ENCODE results near the gene PPM1J.
"Not testable (repeated sequence)": the region's sequence is repeated elsewhere in the genome, so short reads cannot be mapped to it uniquely, and the experiment has no call there.

PPM1J gene

DNA sequence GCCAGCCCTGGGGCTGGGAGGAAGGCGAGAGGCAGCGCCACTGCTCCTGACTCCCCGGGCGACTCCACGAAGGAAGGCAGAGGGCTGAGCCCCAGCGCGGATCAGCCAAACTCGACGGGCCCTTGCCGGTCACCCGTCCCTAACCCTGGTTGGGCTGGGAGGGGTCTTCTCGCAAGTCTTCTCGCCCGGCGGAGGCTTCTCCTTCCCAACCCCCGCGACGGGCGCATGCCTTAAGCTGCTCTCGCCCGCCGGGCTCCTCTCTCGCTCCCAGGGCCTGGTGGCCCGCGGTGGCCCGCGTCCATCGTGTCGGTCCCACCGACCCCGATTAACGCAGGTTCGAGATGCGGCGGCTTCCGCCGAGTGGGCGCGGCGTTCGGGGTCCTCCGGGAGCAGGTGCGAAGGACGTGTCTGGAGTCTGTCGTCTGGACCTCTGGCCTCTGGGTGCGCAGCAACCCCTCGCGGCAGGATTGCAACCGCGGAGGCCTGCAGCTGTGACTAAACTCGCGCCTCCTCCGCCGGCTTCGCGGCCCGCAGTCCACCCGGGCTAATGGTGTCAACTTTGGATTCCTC is 29.0 kb upstream of the PPM1J start:
- H3K36me3 ChIP-seq (ENCODE audit: insufficient read depth, insufficient read length, low read length), result no peaks in the 10 kb centered on the region
- H3K9ac ChIP-seq (ENCODE audit: insufficient read length, low read depth), result peak overlapping the region; percentile 89
- no peaks in the 10 kb centered on the region for H3K9me3 ChIP-seq (ENCODE audit: insufficient read depth, low read length)
- DNase-seq (ENCODE audit: low read depth, low spot score), result no peak
- TF ChIP-seq SUZ12 (IDR thresholded peaks at IDR 0.05; ENCODE audit: extremely low read depth, insufficient read depth, insufficient read length) (peak; percentile 67), ZNF274 (IDR thresholded peaks at IDR 0.05; ENCODE audit: low read depth, low read length) (no peak)
- peaks cover 58% of the 10 kb centered on the region for H3K27me3 ChIP-seq (ENCODE audit: insufficient read depth, insufficient read length)
- peak overlapping the region; percentile 65 for H3K4me3 ChIP-seq (ENCODE audit: insufficient read length, low read depth)
- H3K4me1 ChIP-seq (ENCODE audit: insufficient read depth, insufficient read length), result no peaks in the 10 kb centered on the region

DNA sequence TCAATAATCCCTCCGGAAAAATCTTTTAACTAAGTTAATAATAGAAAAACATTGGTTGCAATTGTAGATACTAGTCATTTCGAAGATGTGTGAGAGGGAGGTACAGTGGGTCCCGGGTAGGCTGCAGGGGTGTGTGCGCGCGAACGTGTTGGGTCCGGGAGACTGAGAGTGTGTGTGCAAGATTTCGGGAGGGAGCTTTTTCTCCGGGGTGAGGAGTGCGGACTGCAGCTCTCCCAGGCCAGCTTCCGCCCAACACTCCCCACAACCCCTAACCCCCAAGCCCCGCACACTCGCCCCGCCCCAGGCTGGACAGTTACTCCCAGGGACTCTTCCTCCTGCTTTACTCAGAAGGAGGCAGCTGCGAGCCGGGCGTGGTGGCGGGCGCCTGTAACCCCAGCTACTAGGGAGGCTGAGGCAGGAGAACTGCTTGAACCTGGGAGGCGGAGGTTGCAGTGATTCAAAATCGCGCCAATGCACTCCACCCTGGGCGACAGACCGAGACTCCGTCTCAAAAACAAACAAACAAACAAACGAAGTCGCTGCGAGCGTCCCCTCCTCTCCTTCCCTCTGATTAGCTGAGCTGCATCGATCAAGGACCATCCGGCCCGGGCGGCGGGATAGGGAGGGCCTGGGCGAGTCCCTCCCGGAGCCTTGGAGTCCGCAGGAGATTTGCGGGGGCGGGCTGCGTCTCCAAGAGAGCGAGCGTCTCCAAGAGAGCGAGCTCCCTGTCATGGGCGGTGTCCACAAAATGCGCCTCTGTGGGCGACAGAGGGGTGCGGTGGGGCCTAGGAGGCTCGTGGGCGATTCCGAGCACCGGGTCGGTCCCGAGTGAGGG is 28.3 kb upstream of the PPM1J start:
- Histone ChIP-seq H3K4me3 (ENCODE audit: insufficient read length, low read depth) (peak overlapping the region; percentile 65), H3K27me3 (ENCODE audit: insufficient read depth, insufficient read length) (peaks cover 58% of the 10 kb centered on the region), H3K4me1 (ENCODE audit: insufficient read depth, insufficient read length) (no peaks in the 10 kb centered on the region), H3K9ac (ENCODE audit: insufficient read length, low read depth) (peak overlapping the region; percentile 89), H3K36me3 (ENCODE audit: insufficient read depth, insufficient read length, low read length) (no peaks in the 10 kb centered on the region), H3K9me3 (ENCODE audit: insufficient read depth, low read length) (no peaks in the 10 kb centered on the region)
- DNase-seq (ENCODE audit: low read depth, low spot score), result no peak
- TF ChIP-seq ZNF274 (IDR thresholded peaks at IDR 0.05; ENCODE audit: low read depth, low read length), result no peak
- TF ChIP-seq SUZ12 (IDR thresholded peaks at IDR 0.05; ENCODE audit: extremely low read depth, insufficient read depth, insufficient read length), result no peak
- TF ChIP-seq YY1 (IDR thresholded peaks at IDR 0.05; ENCODE audit: insufficient read depth, insufficient read length), result no peak

DNA sequence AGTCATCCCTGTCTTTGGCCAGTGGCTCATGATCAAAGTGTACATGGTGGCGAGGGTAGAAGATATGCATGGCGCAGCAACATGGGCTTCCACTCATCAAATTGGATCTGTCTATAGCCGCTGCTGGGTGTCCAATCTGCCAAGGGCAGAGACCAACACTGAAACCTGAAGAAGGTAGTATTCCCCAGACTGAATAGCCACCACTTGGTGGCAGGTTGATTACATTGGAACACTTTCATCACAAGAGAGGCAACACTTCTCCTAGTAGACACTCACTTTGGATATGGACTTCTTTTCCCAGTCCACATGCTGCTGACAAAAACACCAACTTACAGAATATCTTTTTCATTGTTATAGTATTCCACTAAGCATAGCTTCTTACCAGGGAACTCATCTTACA is 22.4 kb upstream of the PPM1J start:
- peaks cover 37% of the 10 kb centered on the region for H3K27me3 ChIP-seq (ENCODE audit: insufficient read depth, insufficient read length)
- TF ChIP-seq SUZ12 (IDR thresholded peaks at IDR 0.05; ENCODE audit: extremely low read depth, insufficient read depth, insufficient read length), result no peak
- no peak for TF ChIP-seq YY1 (IDR thresholded peaks at IDR 0.05; ENCODE audit: insufficient read depth, insufficient read length)
- TF ChIP-seq ZNF274 (IDR thresholded peaks at IDR 0.05; ENCODE audit: low read depth, low read length), result no peak
- DNase-seq (ENCODE audit: low read depth, low spot score), result no peak

DNA sequence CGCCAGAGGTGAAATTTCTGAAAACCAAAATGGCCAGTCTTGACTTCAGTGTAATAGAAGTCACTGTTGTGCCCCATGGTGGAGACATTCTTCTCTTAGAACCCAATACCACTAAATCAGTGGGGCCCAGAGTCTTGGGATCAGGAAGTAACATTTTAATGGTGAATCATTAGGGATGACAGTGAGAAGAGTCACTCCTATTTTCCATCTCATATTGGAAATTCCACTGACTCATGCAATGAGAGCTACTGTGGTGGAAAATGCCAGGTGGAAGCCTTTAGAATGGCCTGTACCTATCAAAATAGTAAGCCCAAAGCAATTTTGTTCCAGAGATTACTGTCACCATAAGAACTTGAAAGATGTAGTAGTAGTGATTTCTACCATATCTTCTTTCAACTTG is 20.6 kb upstream of the PPM1J start:
- Histone ChIP-seq H3K36me3 (ENCODE audit: insufficient read depth, insufficient read length, low read length) (no peaks in the 10 kb centered on the region), H3K9me3 (ENCODE audit: insufficient read depth, low read length) (no peaks in the 10 kb centered on the region), H3K9ac (ENCODE audit: insufficient read length, low read depth) (no peak overlapping the region), H3K4me3 (ENCODE audit: insufficient read length, low read depth) (no peak overlapping the region), H3K27me3 (ENCODE audit: insufficient read depth, insufficient read length) (peaks cover 20% of the 10 kb centered on the region), H3K4me1 (ENCODE audit: insufficient read depth, insufficient read length) (no peaks in the 10 kb centered on the region)
- no peak for TF ChIP-seq SUZ12 (IDR thresholded peaks at IDR 0.05; ENCODE audit: extremely low read depth, insufficient read depth, insufficient read length)
- no peak for TF ChIP-seq YY1 (IDR thresholded peaks at IDR 0.05; ENCODE audit: insufficient read depth, insufficient read length)
- no peak for TF ChIP-seq ZNF274 (IDR thresholded peaks at IDR 0.05; ENCODE audit: low read depth, low read length)
- DNase-seq (ENCODE audit: low read depth, low spot score), result no peak

More for the DNA sequence above, 22.4 kb upstream of the PPM1J start:
- H3K4me3 ChIP-seq (ENCODE audit: insufficient read length, low read depth), result no peak overlapping the region
- no peak overlapping the region for H3K9ac ChIP-seq (ENCODE audit: insufficient read length, low read depth)
- H3K9me3 ChIP-seq (ENCODE audit: insufficient read depth, low read length), result no peaks in the 10 kb centered on the region
- H3K4me1 ChIP-seq (ENCODE audit: insufficient read depth, insufficient read length), result no peaks in the 10 kb centered on the region
- no peaks in the 10 kb centered on the region for H3K36me3 ChIP-seq (ENCODE audit: insufficient read depth, insufficient read length, low read length)

DNA sequence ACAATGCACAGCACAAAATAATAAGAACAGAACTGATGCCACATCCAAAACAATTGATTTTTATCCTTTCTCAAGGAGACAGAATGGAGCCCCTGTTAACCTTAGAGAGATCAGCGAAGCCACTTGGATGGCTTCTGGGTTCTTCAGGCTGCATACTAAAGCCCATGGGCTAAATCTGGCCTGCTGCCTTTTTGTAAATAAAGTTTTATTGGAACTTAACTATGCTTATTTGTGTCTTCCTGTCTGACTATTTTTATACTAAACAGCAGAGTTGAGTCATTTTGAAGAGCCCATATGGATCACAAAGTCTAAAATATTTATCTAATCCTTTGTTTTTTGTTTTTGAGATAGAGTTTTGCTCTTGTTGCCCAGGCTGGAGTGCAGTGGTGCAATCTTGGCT is 16.3 kb upstream of the PPM1J start:
- Histone ChIP-seq H3K9ac (ENCODE audit: insufficient read length, low read depth) (no peak overlapping the region), H3K4me1 (ENCODE audit: insufficient read depth, insufficient read length) (peaks cover 3% of the 10 kb centered on the region), H3K27me3 (ENCODE audit: insufficient read depth, insufficient read length) (peaks cover 16% of the 10 kb centered on the region), H3K36me3 (ENCODE audit: insufficient read depth, insufficient read length, low read length) (no peaks in the 10 kb centered on the region), H3K9me3 (ENCODE audit: insufficient read depth, low read length) (peaks cover 6% of the 10 kb centered on the region; the same call in 1 of the 2 replicates), H3K4me3 (ENCODE audit: insufficient read length, low read depth) (no peak overlapping the region)
- TF ChIP-seq ZNF274 (IDR thresholded peaks at IDR 0.05; ENCODE audit: low read depth, low read length) (no peak), YY1 (IDR thresholded peaks at IDR 0.05; ENCODE audit: insufficient read depth, insufficient read length) (no peak), SUZ12 (IDR thresholded peaks at IDR 0.05; ENCODE audit: extremely low read depth, insufficient read depth, insufficient read length) (no peak)
- DNase-seq (ENCODE audit: low read depth, low spot score), result no peak

DNA sequence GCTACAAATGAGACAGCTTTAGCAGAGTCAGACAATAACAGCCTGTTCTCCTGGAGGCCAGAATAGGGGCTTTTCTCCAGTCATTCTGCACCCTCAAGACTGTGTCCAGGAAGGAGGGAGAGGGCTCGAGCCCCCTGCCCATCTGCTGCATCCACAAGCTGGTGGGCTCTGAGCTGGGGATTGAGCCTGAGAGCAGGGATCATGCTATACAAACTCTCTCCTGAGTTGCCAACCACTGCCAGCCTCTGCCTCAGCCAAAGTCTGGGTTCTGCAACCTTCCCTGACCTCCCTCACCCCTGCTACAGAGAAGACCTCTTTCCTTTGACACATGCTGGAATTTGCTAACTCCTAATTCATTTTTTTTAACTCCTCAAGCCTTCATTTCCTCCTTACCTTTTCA is 14.8 kb upstream of the PPM1J start:
- peaks cover 6% of the 10 kb centered on the region; the same call in 1 of the 2 replicates for H3K9me3 ChIP-seq (ENCODE audit: insufficient read depth, low read length)
- peaks cover 3% of the 10 kb centered on the region for H3K4me1 ChIP-seq (ENCODE audit: insufficient read depth, insufficient read length)
- peaks cover 19% of the 10 kb centered on the region for H3K27me3 ChIP-seq (ENCODE audit: insufficient read depth, insufficient read length)
- H3K4me3 ChIP-seq (ENCODE audit: insufficient read length, low read depth), result no peak overlapping the region
- no peak for DNase-seq (ENCODE audit: low read depth, low spot score)
- H3K9ac ChIP-seq (ENCODE audit: insufficient read length, low read depth), result no peak overlapping the region
- H3K36me3 ChIP-seq (ENCODE audit: insufficient read depth, insufficient read length, low read length), result no peaks in the 10 kb centered on the region
- no peak for TF ChIP-seq ZNF274 (IDR thresholded peaks at IDR 0.05; ENCODE audit: low read depth, low read length)
- TF ChIP-seq YY1 (IDR thresholded peaks at IDR 0.05; ENCODE audit: insufficient read depth, insufficient read length), result no peak
- no peak for TF ChIP-seq SUZ12 (IDR thresholded peaks at IDR 0.05; ENCODE audit: extremely low read depth, insufficient read depth, insufficient read length)

DNA sequence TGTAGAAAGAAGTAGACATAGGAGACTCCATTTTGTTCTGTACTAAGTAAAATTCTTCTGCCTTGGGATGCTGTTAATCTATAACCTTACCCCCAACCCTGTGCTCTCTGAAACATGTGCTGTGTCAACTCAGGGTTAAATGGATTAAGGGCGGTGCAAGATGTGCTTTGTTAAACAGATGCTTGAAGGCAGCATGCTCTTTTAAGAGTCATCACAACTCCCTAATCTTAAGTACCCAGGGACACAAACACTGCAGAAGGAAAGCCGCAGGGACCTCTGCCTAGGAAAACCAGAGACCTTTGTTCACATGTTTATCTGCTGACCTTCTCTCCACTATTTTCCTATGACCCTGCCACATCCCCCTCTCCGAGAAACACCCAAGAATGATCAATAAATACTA is 13.9 kb upstream of the PPM1J start:
- not testable (repeated sequence) for H3K36me3 ChIP-seq (ENCODE audit: insufficient read depth, insufficient read length, low read length); H3K4me1 ChIP-seq (ENCODE audit: insufficient read depth, insufficient read length); H3K9ac ChIP-seq (ENCODE audit: insufficient read length, low read depth); H3K9me3 ChIP-seq (ENCODE audit: insufficient read depth, low read length); H3K4me3 ChIP-seq (ENCODE audit: insufficient read length, low read depth); DNase-seq (ENCODE audit: low read depth, low spot score)
- H3K27me3 ChIP-seq (ENCODE audit: insufficient read depth, insufficient read length), result peaks cover 11% of the 10 kb centered on the region

DNA sequence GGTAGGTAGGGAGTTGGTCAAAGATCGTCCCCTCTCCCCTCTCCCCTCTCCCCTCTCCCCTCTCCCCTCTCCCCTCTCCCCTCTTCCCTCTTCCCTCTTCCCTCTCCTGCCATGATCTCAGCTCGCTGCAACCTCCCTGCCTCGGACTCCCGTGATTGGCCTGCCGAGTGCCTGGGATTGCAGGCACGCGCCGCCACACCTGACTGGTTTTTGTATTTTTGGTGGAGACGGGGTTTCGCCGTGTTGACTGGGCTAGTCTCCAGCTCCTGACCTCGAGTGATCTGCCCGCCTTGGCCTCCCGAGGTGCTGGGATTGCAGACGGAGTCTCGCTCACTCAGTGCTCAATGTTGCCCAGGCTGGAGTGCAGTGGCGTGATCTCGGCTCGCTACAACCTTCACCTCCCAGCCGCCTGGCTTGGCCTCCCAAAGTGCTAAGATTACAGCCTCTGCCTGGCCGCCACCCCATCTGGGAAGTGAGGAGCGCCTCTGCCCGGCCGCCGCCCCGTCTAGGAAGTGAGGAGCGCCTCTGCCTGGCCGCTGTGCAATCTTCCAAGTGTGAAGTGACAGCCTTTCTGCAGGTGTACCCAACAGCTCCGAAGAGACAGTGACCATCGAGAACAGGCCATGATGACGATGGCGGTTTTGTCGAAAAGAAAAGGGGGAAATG is 13.3 kb upstream of the PPM1J start:
- H3K9me3 ChIP-seq (ENCODE audit: insufficient read depth, low read length); H3K27me3 ChIP-seq (ENCODE audit: insufficient read depth, insufficient read length); H3K4me3 ChIP-seq (ENCODE audit: insufficient read length, low read depth); H3K4me1 ChIP-seq (ENCODE audit: insufficient read depth, insufficient read length); H3K36me3 ChIP-seq (ENCODE audit: insufficient read depth, insufficient read length, low read length); H3K9ac ChIP-seq (ENCODE audit: insufficient read length, low read depth); DNase-seq (ENCODE audit: low read depth, low spot score): not testable (repeated sequence)
